IMR-90 (cell line): Measurements from ENCODE around the gene HYAL1. TPM values are rescaled to one million over a fixed set of nuclear protein-coding genes. Genes with fewer than 3 reads are reported as not detected.

Experiments
- ATAC-seq: fragments of 200-7000 bp; cut with Tn5 transposase; 2 replicates; pipeline ENCODE4 v1.9.1; 2020; ENCODE audit warnings: low read depth, mild to moderate bottlenecking, moderate library complexity
- BruUV-seq: library from RNA; stranded (reverse); fragments of 400-500 nt; replicated peaks from 2 replicates; lab custom pipeline; 2021; lab: Mats Ljungman, UMichigan
- CTCF ChIA-PET: fragments of 300-600 bp; formaldehyde crosslinking; extraction: SDS; loops from one replicate; lab custom pipeline; 2021; ENCODE audit warnings: antibody characterized with exemption; lab: Yijun Ruan, JAX
- POLR2A ChIA-PET: fragments of 300-600 bp; sonication (Branson Sonifier 250); formaldehyde crosslinking; loops from one replicate; lab custom pipeline; 2022; ENCODE audit warnings: antibody characterized with exemption; ENCODE audit not compliant: unreplicated experiment; lab: Charles Lee
- DNase-seq: peaks from one replicate; pipeline ENCODE4 v3.0.0; 2013
- H2AFZ ChIP-seq: replicated peaks from 2 replicates; pipeline ENCODE3; 2013; ENCODE audit warnings: low read length, mild to moderate bottlenecking; ENCODE audit not compliant: poor library complexity
- H2AK5ac ChIP-seq: 2 replicates; pipeline ENCODE4 v1.6.1; 2013; ENCODE audit warnings: low read depth, low read length, inconsistent platforms
- H2AK9ac ChIP-seq: replicated peaks from 2 replicates; pipeline ENCODE3; 2013; ENCODE audit warnings: mild to moderate bottlenecking, low read depth, low read length, moderate library complexity; ENCODE audit not compliant: poor library complexity
- H2BK120ac ChIP-seq: 2 replicates; pipeline ENCODE4 v1.6.1; 2013; ENCODE audit warnings: low read depth, low read length, inconsistent platforms
- H2BK15ac ChIP-seq: 3 replicates; pipeline ENCODE4 v1.6.1; 2013; ENCODE audit warnings: low read depth, low read length, inconsistent platforms
- H2BK20ac ChIP-seq: 2 replicates; pipeline ENCODE4 v1.6.1; 2013; ENCODE audit warnings: low read depth, mild to moderate bottlenecking, inconsistent platforms, low read length, moderate library complexity
- H2BK5ac ChIP-seq: 2 replicates; pipeline ENCODE4 v1.6.1; 2013; ENCODE audit warnings: mild to moderate bottlenecking, low read depth, low read length, inconsistent platforms; ENCODE audit not compliant: poor library complexity, severe bottlenecking
- H3K14ac ChIP-seq: replicated peaks from 2 replicates; pipeline ENCODE4 v1.6.1; 2013; ENCODE audit warnings: low read depth, low read length, inconsistent platforms
- H3K18ac ChIP-seq: 2 replicates; pipeline ENCODE4 v1.6.1; 2013; ENCODE audit warnings: low read depth, low read length, control low read depth
- H3K23ac ChIP-seq: 2 replicates; pipeline ENCODE4 v1.6.1; 2013; ENCODE audit warnings: low read depth, low read length, inconsistent platforms
- H3K27ac ChIP-seq: 2 replicates; pipeline ENCODE4 v1.5.1; 2013; ENCODE audit warnings: mild to moderate bottlenecking, control low read depth, low read length; ENCODE audit not compliant: insufficient read depth
- H3K27me3 ChIP-seq: 2 replicates; pipeline ENCODE4 v1.6.1; 2013; ENCODE audit warnings: low read length; ENCODE audit not compliant: control insufficient read depth, insufficient read depth
- H3K36me3 ChIP-seq: 2 replicates; pipeline ENCODE4 v1.6.1; 2013; ENCODE audit warnings: low read length, mixed read lengths; ENCODE audit not compliant: control insufficient read depth, insufficient read depth
- H3K4ac ChIP-seq: 2 replicates; pipeline ENCODE4 v1.6.1; 2013; ENCODE audit warnings: low read depth, low read length, inconsistent platforms
- H3K4me1 ChIP-seq: 2 replicates; pipeline ENCODE4 v1.6.1; 2013; ENCODE audit warnings: low read length, mixed read lengths; ENCODE audit not compliant: control insufficient read depth, insufficient read depth
- H3K4me2 ChIP-seq: 2 replicates; pipeline ENCODE4 v1.6.1; 2013; ENCODE audit warnings: low read depth, mild to moderate bottlenecking, control low read depth, low read length, moderate library complexity
- H3K4me3 ChIP-seq: 2 replicates; pipeline ENCODE4 v1.5.1; 2013; ENCODE audit warnings: low read depth, mild to moderate bottlenecking, control low read depth, low read length, moderate library complexity; ENCODE audit not compliant: insufficient read depth
- H3K56ac ChIP-seq: 2 replicates; pipeline ENCODE4 v1.6.1; 2013; ENCODE audit warnings: low read length, inconsistent platforms; ENCODE audit not compliant: insufficient read depth; ENCODE audit errors: extremely low read depth
- H3K79me1 ChIP-seq, 2 experiments: 2 replicates each; pipeline ENCODE4 v1.6.1; 2013; ENCODE audit warnings: low read length in 2 of 2, inconsistent platforms in 1 of 2, low read depth in 1 of 2
- H3K9ac ChIP-seq: 2 replicates; pipeline ENCODE4 v1.6.1; 2013; ENCODE audit warnings: low read depth, low read length, control low read depth
- H3K9me1 ChIP-seq: 2 replicates; pipeline ENCODE4 v1.6.1; 2013; ENCODE audit warnings: low read length, inconsistent platforms; ENCODE audit not compliant: insufficient read depth
- H3K9me3 ChIP-seq: 2 replicates; pipeline ENCODE4 v1.6.1; 2013; ENCODE audit warnings: low read length; ENCODE audit not compliant: control insufficient read depth, insufficient read depth
- H4K20me1 ChIP-seq: 2 replicates; pipeline ENCODE4 v1.6.1; 2013; ENCODE audit warnings: low read length, inconsistent platforms; ENCODE audit not compliant: insufficient read depth
- H4K5ac ChIP-seq: 2 replicates; pipeline ENCODE4 v1.6.1; 2013; ENCODE audit warnings: mild to moderate bottlenecking, low read depth, low read length, control low read depth
- H4K8ac ChIP-seq, 2 experiments: 2 replicates each; pipeline ENCODE4 v1.6.1; 2013; ENCODE audit warnings: low read depth in 2 of 2, low read length in 2 of 2, control low read depth in 1 of 2, inconsistent platforms in 1 of 2
- H4K91ac ChIP-seq: 2 replicates; pipeline ENCODE4 v1.6.1; 2013; ENCODE audit warnings: low read depth, low read length, inconsistent platforms; ENCODE audit not compliant: insufficient read depth
- CEBPB ChIP-seq: IDR thresholded peaks from 2 replicates; pipeline ENCODE4 v1.6.1; 2012; ENCODE audit warnings: low read depth, low read length, improper control_type of control experiment
- CHD1 ChIP-seq: IDR thresholded peaks from 2 replicates; pipeline ENCODE4 v1.6.1; 2012; ENCODE audit warnings: low read depth, low read length, improper control_type of control experiment
- FOS ChIP-seq: fragments of 150-350 bp; IDR thresholded peaks from 2 replicates; pipeline ENCODE4 v1.6.1; 2016; ENCODE audit warnings: low read depth, low read length
- MAZ ChIP-seq: IDR thresholded peaks from 2 replicates; pipeline ENCODE4 v1.6.1; 2012; ENCODE audit warnings: low read depth, mild to moderate bottlenecking, low read length, improper control_type of control experiment, moderate library complexity, borderline replicate concordance
- MXI1 ChIP-seq: IDR thresholded peaks from 2 replicates; pipeline ENCODE4 v1.6.1; 2012; ENCODE audit warnings: low read depth, mild to moderate bottlenecking, low read length, moderate library complexity, borderline replicate concordance
- NFE2L2 ChIP-seq: fragments of 150-350 bp; IDR thresholded peaks from 2 replicates; pipeline ENCODE4 v1.6.1; 2016; ENCODE audit warnings: low read depth, mild to moderate bottlenecking, low read length
- POLR2A ChIP-seq: IDR thresholded peaks from 2 replicates; pipeline ENCODE4 v1.6.1; 2012; ENCODE audit warnings: mild to moderate bottlenecking, low read depth, low read length
- RFX5 ChIP-seq: IDR thresholded peaks from 2 replicates; pipeline ENCODE4 v1.8.0; 2012; ENCODE audit warnings: low read depth, mild to moderate bottlenecking, low read length, moderate library complexity
- SMC3 ChIP-seq: fragments of 150-350 bp; IDR thresholded peaks from 2 replicates; pipeline ENCODE4 v1.6.1; 2016; ENCODE audit warnings: low read depth, mild to moderate bottlenecking, antibody characterized with exemption, low read length, moderate library complexity
- WGBS, 2 experiments: methylation state at CpG; one replicate each; pipeline versions ENCODE4 v1.1.5 to v1.1.7; 2013; ENCODE audit warnings: missing lambda C conversion rate in 2 of 2; ENCODE audit not compliant: insufficient read length in 1 of 2; ENCODE audit errors: extremely low coverage in 2 of 2; 5-methylcytosine and 5-hydroxymethylcytosine counted together
- dilution Hi-C: fragments of 300-500 bp; cut with HindIII; formaldehyde crosslinking; loops from one replicate; pipeline ENCODE4 v1.14.3; 2018; ENCODE audit warnings: low sequenced_read_pairs; ENCODE audit not compliant: unreplicated experiment
- in situ Hi-C: fragments of 300-500 bp; cut with MboI; formaldehyde crosslinking; loops from 3 replicates; pipeline ENCODE4 v1.14.3; 2019; ENCODE audit warnings: low sequenced_read_pairs, inconsistent platforms, mixed read lengths
- intact Hi-C: fragments of 100-400 bp; cut with micrococcal nuclease; formaldehyde crosslinking; loops from 2 replicates; pipeline ENCODE4 v1.10.0; 2022
- polyA plus RNA-seq, 3 experiments: library from polyadenylated mRNA; depleted of rRNA; stranded (reverse); fragments of >200 nt; gene quantifications; 2 replicates each; pipeline ENCODE4 v1.2.3, GENCODE V29; 2012; ENCODE audit warnings: low replicate concordance in 1 of 3
- total RNA-seq: library from RNA; depleted of rRNA; stranded (reverse); fragments of >200 nt; gene quantifications from 2 replicates; pipeline ENCODE4 v1.2.3, GENCODE V29; 2012
- TF ChIP-seq, protein P1 (sequence below): fragments of 150-350 bp; IDR thresholded peaks from 2 replicates; pipeline ENCODE4 v1.6.1; 2016; ENCODE audit warnings: low read depth, mild to moderate bottlenecking, low read length, moderate library complexity, borderline replicate concordance
- TF ChIP-seq, protein P2 (sequence below): conservative IDR thresholded peaks from 2 replicates; pipeline ENCODE4 v1.5.1; 2012; ENCODE audit warnings: mild to moderate bottlenecking, low read depth, low read length, improper control_type of control experiment
- TF ChIP-seq, protein P3 (sequence below): fragments of 150-350 bp; IDR thresholded peaks from 2 replicates; pipeline ENCODE4 v1.6.1; 2017; ENCODE audit warnings: mild to moderate bottlenecking, antibody characterized with exemption, low read length, low read depth

HYAL1 gene
- total and polyA plus RNA-seq, 2 of the 4 experiments (the other 2 are of a cell fraction) = 0.32 to 0.36 TPM

DNA sequence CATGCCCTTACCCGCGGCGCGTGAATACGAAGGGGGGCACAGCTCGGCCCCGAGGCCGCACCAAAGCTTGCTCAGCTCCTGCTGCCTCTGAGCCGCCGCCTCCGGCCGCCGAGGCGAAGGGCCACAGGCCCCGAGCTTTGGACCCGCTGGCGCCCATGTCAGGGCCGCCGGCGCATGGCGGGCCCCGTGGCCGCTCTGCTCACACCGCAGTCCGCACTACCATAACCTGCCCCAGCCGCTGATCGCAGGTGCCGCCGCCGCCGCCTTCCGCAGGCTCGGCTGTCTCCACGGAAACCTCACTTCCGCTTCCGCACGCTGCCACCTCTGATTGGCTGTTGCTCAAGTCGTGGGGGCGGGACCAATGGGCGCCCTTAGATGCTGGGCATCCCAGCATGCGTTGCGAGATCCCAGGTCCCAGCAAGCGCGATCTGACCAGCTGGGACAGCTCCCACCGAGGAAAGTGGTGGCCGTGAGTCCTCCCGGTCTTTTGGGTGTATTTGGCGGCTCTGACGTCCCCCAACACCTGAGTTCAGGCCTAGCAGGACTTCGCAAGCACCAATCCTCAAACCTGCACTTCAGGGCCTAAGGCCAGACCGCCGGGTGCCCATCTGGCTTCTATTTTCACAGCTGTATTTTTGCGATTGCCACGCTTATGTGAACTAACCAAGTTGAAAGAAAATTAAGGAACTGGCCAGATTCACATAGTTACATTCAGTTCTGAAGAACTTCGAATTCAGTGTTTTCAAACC is 24.7 kb upstream of the HYAL1 start, which contains the start of gene TUSC2:
Gene TUSC2, minus strand, starts transcription at position 281 of the 749 bp plus-strand sequence. Its CDS starts 124 bp downstream, at position 157.
- ChIA-PET POLR2A (interaction anchor here (1.3 kb wide), 1 partner anchor 9 kb away, joined by 6 read pairs; no protein-coding TSS in a partner anchor), CTCF (interaction anchor here (0.5 to 1.4 kb wide), 3 partner anchors 8 to 1282 kb away, joined by 3 to 4 read pairs (median 3); no protein-coding TSS in a partner anchor)
- intact Hi-C loops = no loop called here
- peaks cover 6% of the 10 kb centered on the region; the same call in 1 of the 2 replicates for H3K4me1 ChIP-seq
- H3K36me3 ChIP-seq = peaks cover 33% of the 10 kb centered on the region
- no peak within 1 kb of the TSS for H3K18ac ChIP-seq
- no peak within 1 kb of the TSS for H3K56ac ChIP-seq
- H3K9ac ChIP-seq = peak within 1 kb of the TSS; percentile 82
- DNase-seq = peak; percentile 94
- peak within 1 kb of the TSS; percentile 48; the same call in 1 of the 2 replicates for H3K23ac ChIP-seq
- in situ Hi-C loops = loop anchor here (25.0 kb wide), 3 partner anchors 1059 to 1834 kb away; partner anchors contain the start of genes ABHD14B, GPR62, MANF and PCBP4
- peaks cover 34 to 48% of the 10 kb centered on the region in 2 experiments for H3K79me1 ChIP-seq
- no peak within 1 kb of the TSS for H2BK15ac ChIP-seq
- WGBS, 2 experiments = 5% methylated on average over 27 of the region's 55 CpGs; no CpG with 5 or more reads in 1 of the 2 experiments
- H3K9me3 ChIP-seq = no peaks in the 10 kb centered on the region
- H4K8ac ChIP-seq = peak within 1 kb of the TSS; percentile 49 to 94
- peak within 1 kb of the TSS; percentile 68 for H2AK5ac ChIP-seq
- H2BK120ac ChIP-seq = no peak within 1 kb of the TSS
- H3K9me1 ChIP-seq = no peaks in the 10 kb centered on the region
- no peak within 1 kb of the TSS for H2BK20ac ChIP-seq
- peaks cover 23% of the 10 kb centered on the region for H4K20me1 ChIP-seq
- ATAC-seq = peak; percentile 91
- peak within 1 kb of the TSS; percentile 67 for H3K4me3 ChIP-seq
- peak within 1 kb of the TSS; percentile 41; the same call in 1 of the 2 replicates for H3K14ac ChIP-seq
- H3K4me2 ChIP-seq = peak within 1 kb of the TSS; percentile 99
- H4K5ac ChIP-seq = peak within 1 kb of the TSS; percentile 19; the same call in 1 of the 2 replicates
- BruUV-seq = no TSS peak
- H4K91ac ChIP-seq = no peak within 1 kb of the TSS
- peak within 1 kb of the TSS; percentile 32 for H3K27ac ChIP-seq
- H2BK5ac ChIP-seq = peak within 1 kb of the TSS; percentile 20
- H2AFZ ChIP-seq = peak within 1 kb of the TSS; percentile 93
- TF ChIP-seq CEBPB = peak; percentile 73
- TF ChIP-seq, protein P1, sequence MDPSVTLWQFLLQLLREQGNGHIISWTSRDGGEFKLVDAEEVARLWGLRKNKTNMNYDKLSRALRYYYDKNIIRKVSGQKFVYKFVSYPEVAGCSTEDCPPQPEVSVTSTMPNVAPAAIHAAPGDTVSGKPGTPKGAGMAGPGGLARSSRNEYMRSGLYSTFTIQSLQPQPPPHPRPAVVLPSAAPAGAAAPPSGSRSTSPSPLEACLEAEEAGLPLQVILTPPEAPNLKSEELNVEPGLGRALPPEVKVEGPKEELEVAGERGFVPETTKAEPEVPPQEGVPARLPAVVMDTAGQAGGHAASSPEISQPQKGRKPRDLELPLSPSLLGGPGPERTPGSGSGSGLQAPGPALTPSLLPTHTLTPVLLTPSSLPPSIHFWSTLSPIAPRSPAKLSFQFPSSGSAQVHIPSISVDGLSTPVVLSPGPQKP = no peak
- no peak for TF ChIP-seq CHD1
- TF ChIP-seq MAZ = peak; percentile 11; the same call in 1 of the 2 replicates
- TF ChIP-seq FOS = no peak
- TF ChIP-seq NFE2L2 = no peak
- TF ChIP-seq SMC3 = no peak
- TF ChIP-seq RFX5 = no peak
- TF ChIP-seq MXI1 = peak; percentile 74; the same call in 1 of the 2 replicates
- TF ChIP-seq, protein P2, sequence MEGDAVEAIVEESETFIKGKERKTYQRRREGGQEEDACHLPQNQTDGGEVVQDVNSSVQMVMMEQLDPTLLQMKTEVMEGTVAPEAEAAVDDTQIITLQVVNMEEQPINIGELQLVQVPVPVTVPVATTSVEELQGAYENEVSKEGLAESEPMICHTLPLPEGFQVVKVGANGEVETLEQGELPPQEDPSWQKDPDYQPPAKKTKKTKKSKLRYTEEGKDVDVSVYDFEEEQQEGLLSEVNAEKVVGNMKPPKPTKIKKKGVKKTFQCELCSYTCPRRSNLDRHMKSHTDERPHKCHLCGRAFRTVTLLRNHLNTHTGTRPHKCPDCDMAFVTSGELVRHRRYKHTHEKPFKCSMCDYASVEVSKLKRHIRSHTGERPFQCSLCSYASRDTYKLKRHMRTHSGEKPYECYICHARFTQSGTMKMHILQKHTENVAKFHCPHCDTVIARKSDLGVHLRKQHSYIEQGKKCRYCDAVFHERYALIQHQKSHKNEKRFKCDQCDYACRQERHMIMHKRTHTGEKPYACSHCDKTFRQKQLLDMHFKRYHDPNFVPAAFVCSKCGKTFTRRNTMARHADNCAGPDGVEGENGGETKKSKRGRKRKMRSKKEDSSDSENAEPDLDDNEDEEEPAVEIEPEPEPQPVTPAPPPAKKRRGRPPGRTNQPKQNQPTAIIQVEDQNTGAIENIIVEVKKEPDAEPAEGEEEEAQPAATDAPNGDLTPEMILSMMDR = no peak
- TF ChIP-seq, protein P3, sequence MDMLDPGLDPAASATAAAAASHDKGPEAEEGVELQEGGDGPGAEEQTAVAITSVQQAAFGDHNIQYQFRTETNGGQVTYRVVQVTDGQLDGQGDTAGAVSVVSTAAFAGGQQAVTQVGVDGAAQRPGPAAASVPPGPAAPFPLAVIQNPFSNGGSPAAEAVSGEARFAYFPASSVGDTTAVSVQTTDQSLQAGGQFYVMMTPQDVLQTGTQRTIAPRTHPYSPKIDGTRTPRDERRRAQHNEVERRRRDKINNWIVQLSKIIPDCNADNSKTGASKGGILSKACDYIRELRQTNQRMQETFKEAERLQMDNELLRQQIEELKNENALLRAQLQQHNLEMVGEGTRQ = no peak; the same call in 1 of the 2 replicates
- peak; percentile 76 for TF ChIP-seq POLR2A
- dilution Hi-C loops = no loop called here
- peak within 1 kb of the TSS; percentile 92 for H2AK9ac ChIP-seq
- peak within 1 kb of the TSS; percentile 74 for H3K4ac ChIP-seq
- H3K27me3 ChIP-seq = no peaks in the 10 kb centered on the region
